Gastroesophageal sphincter (tissue), 4 donors: Measurements from ENCODE around the gene PSMA3. TPM values are rescaled to one million over a fixed set of nuclear protein-coding genes. Genes with fewer than 3 reads are reported as not detected.

Experiments used
- ATAC-seq: fragments of 150-250 bp; one replicate; pipeline ENCODE4 v1.9.1; 2016; ENCODE audit warnings: mild to moderate bottlenecking, moderate library complexity
- H3K27ac ChIP-seq, 4 donors: fragments of 200-600 bp; sonication (generic) in 3 of 4; 1 replicate in 3 of 4; 2 replicates in 1 of 4; pipeline ENCODE4 v1.5.1; 2016 to 2019
- H3K27me3 ChIP-seq: fragments of 200-600 bp; sonication (generic); one replicate; pipeline ENCODE4 v1.5.1; 2019
- H3K36me3 ChIP-seq, 2 donors: fragments of 200-600 bp; sonication (generic); one replicate each; pipeline ENCODE4 v1.5.1; 2019; ENCODE audit warnings: control low read depth in 1 of 2
- H3K4me1 ChIP-seq, 3 donors: fragments of 200-600 bp; sonication (generic); 1 replicate in 2 of 3; 2 replicates in 1 of 3; pipeline ENCODE4 v1.5.1; 2016 to 2019; ENCODE audit warnings: control low read depth in 2 of 3
- H3K4me3 ChIP-seq, 2 donors: fragments of 200-600 bp; sonication (generic); one replicate each; pipeline ENCODE4 v1.5.1; 2019; ENCODE audit warnings: mild to moderate bottlenecking in 1 of 2, moderate library complexity in 1 of 2
- H3K9me3 ChIP-seq, 3 donors: fragments of 200-600 bp; sonication (generic); one replicate each; pipeline ENCODE4 v1.5.1; 2017 to 2019; ENCODE audit warnings: control low read depth in 2 of 3
- CTCF ChIP-seq, 4 experiments: fragments of 200-600 bp in 2 of 4; fragments of 450-650 bp in 2 of 4; sonication (generic) in 1 of 4; IDR thresholded peaks; one replicate each; pipeline ENCODE4 v1.5.1; 2017 to 2019; ENCODE audit warnings: antibody characterized with exemption in 4 of 4, mild to moderate bottlenecking in 2 of 4, moderate library complexity in 2 of 4
- EP300 ChIP-seq: sonication (generic); formaldehyde crosslinking; IDR thresholded peaks from one replicate; pipeline ENCODE4 v1.6.1; 2017; ENCODE audit warnings: antibody characterized with exemption, mild to moderate bottlenecking
- POLR2A ChIP-seq, 2 donors: fragments of 450-650 bp; IDR thresholded peaks; one replicate each; pipeline ENCODE4 v1.6.1; 2017; ENCODE audit warnings: antibody characterized with exemption in 2 of 2, mild to moderate bottlenecking in 2 of 2, moderate library complexity in 1 of 2
- POLR2AphosphoS5 ChIP-seq: sonication (generic); formaldehyde crosslinking; IDR thresholded peaks from one replicate; pipeline ENCODE4 v1.6.1; 2017; ENCODE audit warnings: antibody characterized with exemption
- WGBS, 2 donors: methylation state at CpG; one replicate each; pipeline ENCODE4 v1.1.5; 2018; ENCODE audit warnings: low coverage in 1 of 2; 5-methylcytosine and 5-hydroxymethylcytosine counted together
- total RNA-seq, 4 donors: library from RNA; depleted of rRNA; stranded (reverse); fragments of >200 nt; gene quantifications; one replicate each; pipeline ENCODE4 v1.1.0, GENCODE V29; 2016

The PSMA3 gene
- total RNA-seq, 4 donors from 2014 or later = 88.4 to 106 (median 96.7) TPM

GRCh38 chr14:58238252-58239243 is 6.1 kb upstream of the PSMA3 start:
- no peak for TF ChIP-seq POLR2A (IDR thresholded peaks at IDR 0.05)
- no peak for TF ChIP-seq EP300
- TF ChIP-seq CTCF (IDR thresholded peaks at IDR 0.05) = no peak
- TF ChIP-seq POLR2AphosphoS5 = no peak
- Histone ChIP-seq H3K27ac (peak overlapping the region; percentile 78 to 92 (median 82)), H3K36me3 (peaks cover 0 to 8% of the 10 kb centered on the region in 2 donors), H3K9me3 (no peaks in the 10 kb centered on the region), H3K27me3 (no peaks in the 10 kb centered on the region), H3K4me1 (peaks cover 0 to 17% (median 3%) of the 10 kb centered on the region in 3 donors), H3K4me3 (peak overlapping the region; percentile 55 to 100)
- 20 to 28% methylated on average over 16 of the region's 16 CpGs for WGBS, 2 donors
- ATAC-seq = peak; percentile 24

GRCh38 chr14:58239244-58240195 is 5.1 kb upstream of the PSMA3 start:
- Histone ChIP-seq H3K27me3 (no peaks in the 10 kb centered on the region), H3K36me3 (peaks cover 0 to 1% of the 10 kb centered on the region in 2 donors), H3K4me3 (peak overlapping the region; percentile 55 to 100), H3K27ac (peak overlapping the region; percentile 78 to 92 (median 82)), H3K4me1 (peaks cover 0 to 20% (median 4%) of the 10 kb centered on the region in 3 donors), H3K9me3 (no peaks in the 10 kb centered on the region)
- ATAC-seq = peak; percentile 37
- 1 to 2% methylated on average over 23 of the region's 23 CpGs for WGBS, 2 donors
- peak; percentile 44 for TF ChIP-seq POLR2AphosphoS5
- TF ChIP-seq POLR2A (IDR thresholded peaks at IDR 0.05) = peak in 1 of 2 donors; percentile 16
- TF ChIP-seq CTCF (IDR thresholded peaks at IDR 0.05) = no peak
- TF ChIP-seq EP300 = no peak

- Histone ChIP-seq H3K4me1 (peaks cover 5 to 42% (median 18%) of the 10 kb centered on the region in 3 donors), H3K27ac (peak overlapping the region; percentile 86 to 96 (median 96)), H3K9me3 (no peaks in the 10 kb centered on the region), H3K36me3 (peaks cover 0 to 13% of the 10 kb centered on the region in 2 donors), H3K27me3 (no peaks in the 10 kb centered on the region), H3K4me3 (peak overlapping the region; percentile 84 to 92)
- 1% methylated on average over 16 of the region's 16 CpGs for WGBS, 2 donors
- ATAC-seq = peak; percentile 20
- TF ChIP-seq EP300 (no peak), CTCF (IDR thresholded peaks at IDR 0.05) (no peak), POLR2A (IDR thresholded peaks at IDR 0.05) (no peak), POLR2AphosphoS5 (no peak)
Observed at GRCh38 chr14:58243790-58244555, 670 bp upstream of the PSMA3 start.

GRCh38 chr14:58245562-58245961 is 919 bp downstream of the PSMA3 start:
- WGBS, 2 donors = 2 to 4% methylated on average over 3 of the region's 3 CpGs

More at GRCh38 chr14:58245562-58245961, 919 bp downstream of the PSMA3 start:
- H3K27me3 ChIP-seq = no peaks in the 10 kb centered on the region
- peak overlapping the region; percentile 95 to 97 (median 96) for H3K27ac ChIP-seq
- no peak for ATAC-seq
- H3K4me3 ChIP-seq = peak overlapping the region; percentile 84 to 92
- peaks cover 0 to 29% of the 10 kb centered on the region in 2 donors for H3K36me3 ChIP-seq
- H3K9me3 ChIP-seq = no peaks in the 10 kb centered on the region
- peaks cover 5 to 41% (median 18%) of the 10 kb centered on the region in 3 donors for H3K4me1 ChIP-seq
- no peak for TF ChIP-seq CTCF (IDR thresholded peaks at IDR 0.05)
- TF ChIP-seq POLR2A (IDR thresholded peaks at IDR 0.05) = no peak
- TF ChIP-seq EP300 = no peak
- TF ChIP-seq POLR2AphosphoS5 = no peak
